GM23338 (cell line): ENCODE results near the gene P2RX4. TPM values are rescaled to one million over a fixed set of nuclear protein-coding genes. Genes with fewer than 3 reads are reported as not detected.

ENCODE experiments used
- polyA plus RNA-seq: library from polyadenylated mRNA; unstranded; fragments of >200 nt; fragmentation: Nextera tagmentation; extraction: Ambion mirVana; gene quantifications from 2 replicates; pipeline ENCODE4 v1.2.1, GENCODE V29; 2016
- total RNA-seq: library from RNA; depleted of rRNA; stranded (reverse); fragments of >200 nt; shearing (Covaris generic); gene quantifications from 2 replicates; pipeline ENCODE4 v1.2.3, GENCODE V29; 2014; rRNA removed

The P2RX4 gene
- total and polyA plus RNA-seq, 2 experiments from 2014 or later = 5.6 to 18.9 TPM

Other genes starting within 250 kb of the P2RX4 start
- gene HNF1A, start 231.6 kb upstream of the P2RX4 start, total RNA-seq = not detected in 2 replicates
- gene HNF1A, start 231.6 kb upstream of the P2RX4 start, polyA plus RNA-seq = 0.10 and 0.11 TPM in 2 replicates
- 9.8 and 15.2 TPM in 2 replicates for gene C12orf43, start 193.6 kb upstream of the P2RX4 start, total RNA-seq
- 19.6 and 20.7 TPM in 2 replicates for gene C12orf43, start 193.6 kb upstream of the P2RX4 start, polyA plus RNA-seq
- not detected in 2 replicates for gene OASL, start 170.9 kb upstream of the P2RX4 start, total RNA-seq
- not detected in 2 replicates for gene OASL, start 170.9 kb upstream of the P2RX4 start, polyA plus RNA-seq
- gene P2RX7, start 77.3 kb upstream of the P2RX4 start, total RNA-seq = 0.24 and 0.74 TPM in 2 replicates
- gene P2RX7, start 77.3 kb upstream of the P2RX4 start, polyA plus RNA-seq = 0.43 and 0.48 TPM in 2 replicates
- gene CAMKK2, start 86.6 kb downstream of the P2RX4 start, total RNA-seq = 18.5 and 26.4 TPM in 2 replicates
- 9.5 and 10.3 TPM in 2 replicates for gene CAMKK2, start 86.6 kb downstream of the P2RX4 start, polyA plus RNA-seq
- 114 and 125 TPM in 2 replicates for gene ANAPC5, start 142.3 kb downstream of the P2RX4 start, total RNA-seq
- 62.4 and 65.9 TPM in 2 replicates for gene ANAPC5, start 142.3 kb downstream of the P2RX4 start, polyA plus RNA-seq
- gene RNF34, start 190.0 kb downstream of the P2RX4 start, total RNA-seq = 50.1 and 63.3 TPM in 2 replicates
- 47.1 and 47.2 TPM in 2 replicates for gene RNF34, start 190.0 kb downstream of the P2RX4 start, polyA plus RNA-seq